ENCODE measurements around the gene EFNB2.

GRCh38 chr13:106440866-106441265, 94.6 kb downstream of the EFNB2 start:
- no peak for TF ChIP-seq CTCF (IDR thresholded peaks at IDR 0.05; ENCODE audit: low read length)
- TF ChIP-seq EZH2 (optimal IDR thresholded peaks at IDR 0.05; ENCODE audit: low read depth, low read length): no peak
- no peak for TF ChIP-seq EZH2phosphoT487 (IDR thresholded peaks at IDR 0.05; ENCODE audit: low read length)

Data from MM.1S (cell line).